OCI-LY3 (cell line): ENCODE data around the gene GH2.

ENCODE experiments used
- H2AFZ ChIP-seq: fragments of 200-600, 300-600 bp; shearing (Covaris generic); 2 replicates; pipeline ENCODE4 v1.6.0; 2014; ENCODE audit warnings: antibody characterized with exemption, low read depth, low read length
- H3K27ac ChIP-seq: fragments of 200-600, 300-600 bp; sonication (generic); 2 replicates; pipeline ENCODE4 v1.5.1; 2014; ENCODE audit warnings: mild to moderate bottlenecking, low read length, moderate library complexity, mixed read lengths
- H3K27me3 ChIP-seq: fragments of 200-600, 300-600 bp; sonication (generic); 2 replicates; pipeline ENCODE4 v1.6.1; 2014; ENCODE audit warnings: low read depth, low read length, mixed read lengths
- H3K36me3 ChIP-seq: fragments of 200-600, 300-600 bp; sonication (generic); replicated peaks from 2 replicates; pipeline ENCODE3; 2014; ENCODE audit warnings: low read depth, low read length, mixed read lengths
- H3K4me1 ChIP-seq: fragments of 300-600, 200-600 bp; sonication (generic); 2 replicates; pipeline ENCODE4 v1.6.1; 2014; ENCODE audit warnings: low read length, mixed read lengths
- H3K4me2 ChIP-seq: fragments of 200-600, 300-600 bp; sonication (generic); 2 replicates; pipeline ENCODE4 v1.6.1; 2014; ENCODE audit warnings: low read length, mixed read lengths
- H3K4me3 ChIP-seq: fragments of 300-600, 200-600 bp; sonication (generic); 2 replicates; pipeline ENCODE4 v1.5.1; 2014; ENCODE audit warnings: antibody characterized with exemption, mild to moderate bottlenecking, low read length, moderate library complexity
- H3K79me2 ChIP-seq: fragments of 300-600, 200-600 bp; shearing (Covaris generic); 2 replicates; pipeline ENCODE4 v1.6.1; 2014; ENCODE audit warnings: mild to moderate bottlenecking, low read length, mixed read lengths
- H3K9ac ChIP-seq: fragments of 300-600, 200-600 bp; shearing (Covaris generic); 2 replicates; pipeline ENCODE4 v1.6.0; 2014; ENCODE audit warnings: mild to moderate bottlenecking, low read length, moderate library complexity
- H3K9me3 ChIP-seq: fragments of 200-600, 300-600 bp; shearing (Covaris generic); 2 replicates; pipeline ENCODE4 v1.6.1; 2014; ENCODE audit warnings: low read length, mixed read lengths; ENCODE audit not compliant: insufficient read depth
- H4K20me1 ChIP-seq: fragments of 200-600, 300-600 bp; sonication (generic); 2 replicates; pipeline ENCODE4 v1.6.1; 2016; ENCODE audit warnings: low read length, mixed read lengths; ENCODE audit not compliant: insufficient read depth
- CTCF ChIP-seq: fragments of 200-600, 300-600 bp; sonication (generic); IDR thresholded peaks from 2 replicates; pipeline ENCODE4 v1.5.1; 2014; ENCODE audit warnings: antibody characterized with exemption, low read length, low read depth
- EZH2phosphoT487 ChIP-seq: fragments of 200-600 bp; shearing (Covaris generic); IDR thresholded peaks from 2 replicates; pipeline ENCODE4 v1.6.1; 2018; ENCODE audit warnings: antibody characterized with exemption, mixed run types, low read depth

GH2 gene

GRCh38 chr17:63836811-63837210, 44.9 kb downstream of the GH2 start:
- no peak for TF ChIP-seq EZH2phosphoT487
- TF ChIP-seq CTCF, result no peak
- Histone ChIP-seq H3K27me3 (no peaks in the 10 kb centered on the region), H3K27ac (no peak overlapping the region), H3K9ac (no peak overlapping the region), H3K4me1 (peaks cover 19% of the 10 kb centered on the region), H3K4me3 (no peak overlapping the region), H3K79me2 (peaks cover 51% of the 10 kb centered on the region), H4K20me1 (peaks cover 35% of the 10 kb centered on the region), H3K36me3 (peaks cover 35% of the 10 kb centered on the region), H2AFZ (no peak overlapping the region), H3K4me2 (no peak overlapping the region), H3K9me3 (no peaks in the 10 kb centered on the region)

GRCh38 chr17:63835167-63835720, 46.5 kb downstream of the GH2 start:
- no peak overlapping the region for H3K9ac ChIP-seq
- H3K4me1 ChIP-seq, result peaks cover 8% of the 10 kb centered on the region
- peaks cover 20% of the 10 kb centered on the region for H4K20me1 ChIP-seq
- no peak overlapping the region for H3K4me3 ChIP-seq
- no peaks in the 10 kb centered on the region for H3K9me3 ChIP-seq
- H3K36me3 ChIP-seq, result peaks cover 50% of the 10 kb centered on the region
- TF ChIP-seq EZH2phosphoT487 (no peak), CTCF (no peak; the same call in 1 of the 2 replicates)
- no peak overlapping the region for H2AFZ ChIP-seq
- H3K27me3 ChIP-seq, result no peaks in the 10 kb centered on the region
- H3K79me2 ChIP-seq, result peaks cover 35% of the 10 kb centered on the region
- H3K27ac ChIP-seq, result no peak overlapping the region
- no peak overlapping the region for H3K4me2 ChIP-seq

- no peak overlapping the region for H3K4me2 ChIP-seq
- no peaks in the 10 kb centered on the region for H3K27me3 ChIP-seq
Measured at GRCh38 chr17:63834431-63835166, 47.1 kb downstream of the GH2 start.

More at GRCh38 chr17:63834431-63835166, 47.1 kb downstream of the GH2 start:
- H3K36me3 ChIP-seq, result peaks cover 57% of the 10 kb centered on the region
- no peaks in the 10 kb centered on the region for H3K9me3 ChIP-seq
- peaks cover 20% of the 10 kb centered on the region for H4K20me1 ChIP-seq
- H3K4me1 ChIP-seq, result peaks cover 7% of the 10 kb centered on the region
- H2AFZ ChIP-seq, result no peak overlapping the region
- H3K27ac ChIP-seq, result peak overlapping the region; percentile 29; the same call in 1 of the 2 replicates
- H3K9ac ChIP-seq, result no peak overlapping the region
- TF ChIP-seq EZH2phosphoT487 (no peak), CTCF (peak; percentile 57)
- H3K4me3 ChIP-seq, result no peak overlapping the region
- peaks cover 30% of the 10 kb centered on the region for H3K79me2 ChIP-seq
